Glutamatergic neuron (in vitro differentiated cells): ENCODE measurements around the gene NIFK. TPM values are rescaled to one million over a fixed set of nuclear protein-coding genes. Genes with fewer than 3 reads are reported as not detected.
"Not testable (repeated sequence)": the region's sequence is repeated elsewhere in the genome, so short reads cannot be mapped to it uniquely, and the experiment has no call there.

Experiments used
- DNase-seq: peaks from one replicate; pipeline ENCODE4 v3.0.0; 2022
- H3K27ac Mint-ChIP-seq: one replicate; pipeline ENCODE4 v1.8.0; 2020; ENCODE audit warnings: mild to moderate bottlenecking, mixed read lengths, inconsistent platforms; ENCODE audit not compliant: unreplicated experiment
- H3K27me3 Mint-ChIP-seq: one replicate; pipeline ENCODE4 v1.8.0; 2020; ENCODE audit warnings: mild to moderate bottlenecking, moderate library complexity, mixed read lengths, inconsistent platforms; ENCODE audit not compliant: unreplicated experiment
- H3K36me3 Mint-ChIP-seq: one replicate; pipeline ENCODE4 v1.8.0; 2020; ENCODE audit warnings: mild to moderate bottlenecking, mixed read lengths, inconsistent platforms; ENCODE audit not compliant: unreplicated experiment
- H3K4me1 Mint-ChIP-seq: one replicate; pipeline ENCODE4 v1.8.0; 2020; ENCODE audit warnings: mild to moderate bottlenecking, low read depth, mixed read lengths, inconsistent platforms; ENCODE audit not compliant: unreplicated experiment
- H3K4me3 Mint-ChIP-seq: one replicate; pipeline ENCODE4 v1.8.0; 2020; ENCODE audit warnings: mild to moderate bottlenecking, mixed read lengths, inconsistent platforms; ENCODE audit not compliant: unreplicated experiment
- H3K9me3 Mint-ChIP-seq: one replicate; pipeline ENCODE4 v1.8.0; 2020; ENCODE audit warnings: mild to moderate bottlenecking, moderate library complexity, mixed read lengths, inconsistent platforms; ENCODE audit not compliant: unreplicated experiment
- CTCF ChIP-seq: fragments of 200-600 bp; sonication (generic); IDR thresholded peaks from one replicate; pipeline ENCODE4 v1.5.0; 2021; ENCODE audit not compliant: partially characterized antibody, unreplicated experiment
- total RNA-seq: library from RNA; stranded (reverse); fragmentation: NEBNext Ultra II Directional; extraction: Animal tissue kit (Norgen Biotek cat#: 25700); gene quantifications from one replicate; pipeline ENCODE4 v1.2.1, GENCODE V29; 2021; ENCODE audit not compliant: unreplicated experiment

Gene NIFK
- total RNA-seq, 1 donor from 2014 or later, result 38.5 TPM

- Mint-ChIP-seq H3K4me1 (no peaks in the 10 kb centered on the region), H3K27me3 (peaks cover 2% of the 10 kb centered on the region), H3K36me3 (no peaks in the 10 kb centered on the region), H3K27ac (no peak overlapping the region), H3K9me3 (peaks cover 2% of the 10 kb centered on the region), H3K4me3 (no peak overlapping the region)
- TF ChIP-seq CTCF, result no peak
- DNase-seq, result no peak
These were observed 39.5 kb downstream of the NIFK start for GRCh38 chr2:121697108-121697631.

DNA sequence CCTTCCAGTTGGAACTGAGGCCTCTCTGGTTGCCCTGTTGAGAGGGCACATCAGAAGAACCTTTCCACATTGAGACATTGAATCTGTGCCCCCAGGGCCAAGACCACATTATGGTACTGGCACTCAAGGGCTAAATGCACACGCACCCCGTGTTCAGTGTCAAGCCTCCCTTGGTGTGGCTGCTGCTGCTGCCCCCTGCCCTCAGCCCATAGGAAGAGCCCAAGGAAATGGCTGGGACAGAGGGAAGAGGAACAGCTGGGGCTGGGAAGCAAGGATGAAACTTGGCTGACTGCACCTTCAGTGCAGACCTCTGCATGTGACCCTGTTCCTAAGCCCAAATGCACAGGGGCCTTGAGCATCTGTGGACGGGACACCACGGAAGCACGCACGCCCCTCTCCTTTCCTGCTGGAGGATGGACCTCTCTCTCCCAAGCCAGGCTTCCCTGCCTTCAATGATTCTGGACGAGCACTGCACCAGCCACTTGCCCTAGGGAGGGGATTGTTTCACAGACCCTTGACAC is 40.2 kb downstream of the NIFK start:
- no peaks in the 10 kb centered on the region for H3K36me3 Mint-ChIP-seq
- peaks cover 2% of the 10 kb centered on the region for H3K9me3 Mint-ChIP-seq
- H3K27me3 Mint-ChIP-seq, result peaks cover 2% of the 10 kb centered on the region
- H3K4me3 Mint-ChIP-seq, result no peak overlapping the region
- no peak overlapping the region for H3K27ac Mint-ChIP-seq
- no peak for DNase-seq
- H3K4me1 Mint-ChIP-seq, result no peaks in the 10 kb centered on the region
- no peak for TF ChIP-seq CTCF

- Mint-ChIP-seq H3K4me1 (no peaks in the 10 kb centered on the region), H3K4me3 (no peak overlapping the region), H3K36me3 (no peaks in the 10 kb centered on the region), H3K27me3 (peaks cover 6% of the 10 kb centered on the region), H3K27ac (no peak overlapping the region), H3K9me3 (peaks cover 2% of the 10 kb centered on the region)
- TF ChIP-seq CTCF, result no peak
- no peak for DNase-seq
These were observed 41.6 kb downstream of the NIFK start for GRCh38 chr2:121695171-121695451.

GRCh38 chr2:121694398-121695170 is 42.1 kb downstream of the NIFK start:
- no peak for TF ChIP-seq CTCF
- no peak for DNase-seq
- Mint-ChIP-seq H3K9me3 (peaks cover 3% of the 10 kb centered on the region), H3K4me3 (no peak overlapping the region), H3K36me3 (no peaks in the 10 kb centered on the region), H3K27ac (no peak overlapping the region), H3K27me3 (peaks cover 6% of the 10 kb centered on the region), H3K4me1 (no peaks in the 10 kb centered on the region)

DNA sequence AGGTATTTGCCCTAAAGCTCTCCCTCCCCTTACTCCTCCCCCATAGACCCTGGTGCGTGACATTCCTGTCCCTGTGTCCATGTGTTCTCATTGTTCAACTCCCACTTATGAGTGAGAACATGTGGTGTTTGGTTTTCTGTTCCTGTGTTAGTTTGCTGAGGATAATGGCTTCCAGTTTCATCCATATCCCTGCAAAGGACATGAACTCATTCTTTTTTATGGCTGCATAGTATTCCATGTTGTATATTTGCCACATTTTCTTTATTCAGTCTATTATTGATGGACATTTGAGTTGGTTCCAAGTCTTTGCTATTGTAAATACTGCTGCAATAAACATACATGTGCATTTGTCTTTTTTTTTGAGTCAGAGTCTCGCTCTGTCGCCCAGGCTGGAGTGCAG is 46.1 kb downstream of the NIFK start:
- not testable (repeated sequence) for H3K9me3 Mint-ChIP-seq, H3K27me3 Mint-ChIP-seq, DNase-seq, H3K27ac Mint-ChIP-seq, H3K4me1 Mint-ChIP-seq, H3K36me3 Mint-ChIP-seq
- peak overlapping the region; percentile 38 for H3K4me3 Mint-ChIP-seq
